NCI-H2171 treated with DMSO at 0.1 percent for 48 hours (cell line): Measurements from ENCODE around the gene METTL8.
"Not testable (repeated sequence)": the region's sequence is repeated elsewhere in the genome, so short reads cannot be mapped to it uniquely, and the experiment has no call there.

Experiments
- DNase-seq: peaks from one replicate; lab custom pipeline; 2025; lab: John Stamatoyannopoulos, UW

METTL8 gene

GRCh38 chr2:171401947-171402346 is 31.8 kb downstream of the METTL8 start:
- DNase-seq = no peak

DNA sequence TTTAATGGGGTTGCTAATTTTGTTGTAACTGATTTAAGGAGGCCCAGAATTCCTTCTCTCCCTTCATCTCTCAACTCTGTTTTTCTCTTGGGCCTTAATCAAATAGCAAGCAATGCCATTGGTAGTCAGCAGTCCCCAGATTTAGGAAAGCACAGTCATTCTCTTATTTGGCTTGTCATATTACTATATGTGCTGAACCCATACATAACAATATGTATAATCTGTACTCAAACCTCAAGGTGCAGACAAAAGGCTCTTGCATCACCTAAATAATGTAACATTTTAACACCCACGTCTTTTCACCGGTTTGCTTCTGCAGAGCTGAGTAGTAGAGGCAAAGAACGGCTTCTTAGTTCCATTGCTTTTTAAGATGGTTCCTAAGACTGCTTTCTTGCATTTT is 33.4 kb downstream of the METTL8 start:
- DNase-seq = no peak

DNA sequence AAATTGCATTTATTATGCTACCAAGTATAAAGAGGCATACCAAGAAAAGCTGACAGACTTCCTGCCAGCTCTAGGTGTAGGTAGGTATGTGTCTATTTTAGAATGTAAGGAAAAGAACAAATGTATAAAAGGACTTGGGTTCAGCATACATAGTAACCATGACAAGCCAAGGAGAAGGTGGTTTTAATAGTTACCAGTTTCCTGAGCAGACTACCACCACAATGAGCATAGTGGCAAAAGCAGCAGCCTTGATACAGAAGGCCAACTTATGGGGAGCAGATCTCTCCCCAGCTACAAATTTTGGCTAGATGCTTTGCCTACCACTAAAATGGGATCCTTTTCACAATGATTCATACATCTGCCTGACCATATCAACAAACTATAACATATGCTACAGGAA is 34.5 kb downstream of the METTL8 start:
- no peak for DNase-seq

DNA sequence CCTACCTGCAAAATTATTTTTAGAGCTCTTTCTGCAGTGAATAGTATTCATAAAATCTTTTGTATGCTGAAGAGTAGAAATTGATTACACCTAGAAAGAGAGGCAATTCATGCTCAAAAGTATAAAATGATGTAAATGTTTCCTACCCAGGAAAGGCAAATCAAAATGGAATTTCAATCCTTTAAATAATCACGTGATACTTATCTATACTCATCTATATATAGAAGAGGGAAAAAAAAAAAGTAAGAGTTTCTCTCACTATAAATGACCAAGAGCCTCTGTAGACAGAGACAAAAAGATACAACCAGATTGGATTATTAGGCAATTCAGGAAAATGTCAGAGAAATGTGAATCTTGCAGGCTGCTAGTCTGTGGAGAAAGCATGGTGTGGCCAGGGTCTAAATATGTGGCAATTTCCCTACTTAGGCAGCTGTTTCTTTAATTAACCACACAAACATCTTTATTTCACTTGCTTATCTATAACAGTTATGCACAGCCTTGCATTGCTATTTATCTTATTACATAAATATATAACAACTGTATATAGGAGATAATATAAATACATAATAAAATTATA is 39.5 kb downstream of the METTL8 start:
- no peak for DNase-seq

DNA sequence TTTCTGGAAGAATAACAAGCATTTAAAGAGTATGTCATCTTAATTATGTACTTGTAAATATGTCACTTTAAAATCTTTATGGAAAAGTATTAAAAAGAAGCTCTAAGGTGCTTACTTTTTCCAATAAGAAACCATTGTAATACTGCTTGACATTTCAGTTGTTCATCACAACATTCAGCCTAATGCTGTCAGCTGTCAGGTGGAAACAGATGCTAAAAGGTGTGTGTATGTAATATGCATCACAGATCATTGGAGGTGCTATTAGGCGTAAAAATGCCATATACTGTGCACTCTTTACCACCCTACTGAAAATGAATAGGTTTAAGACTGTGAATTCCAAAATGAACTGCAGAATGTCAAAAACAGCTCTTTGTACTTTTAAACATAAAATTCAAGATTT is 40.3 kb downstream of the METTL8 start:
- peak; percentile 79 for DNase-seq

DNA sequence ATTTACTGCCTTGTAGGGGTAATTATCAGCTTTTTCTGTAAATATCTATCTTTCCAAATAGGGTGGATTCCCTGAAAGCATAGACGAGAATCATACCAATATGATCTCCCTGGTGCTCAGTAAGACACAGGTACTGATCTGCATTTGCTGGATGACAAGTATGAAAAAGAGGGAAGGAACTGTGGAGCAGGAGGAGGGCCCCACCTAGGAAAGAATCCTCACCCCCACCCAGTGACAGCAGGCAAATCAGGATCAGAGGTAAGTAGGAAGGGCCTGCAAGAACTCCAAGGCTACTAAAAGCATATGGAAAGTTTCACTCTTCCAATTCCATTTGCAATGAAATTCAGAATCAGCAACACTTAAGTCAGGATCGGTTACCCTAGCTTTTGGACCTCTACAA is 42.3 kb downstream of the METTL8 start:
- DNase-seq = no peak

DNA sequence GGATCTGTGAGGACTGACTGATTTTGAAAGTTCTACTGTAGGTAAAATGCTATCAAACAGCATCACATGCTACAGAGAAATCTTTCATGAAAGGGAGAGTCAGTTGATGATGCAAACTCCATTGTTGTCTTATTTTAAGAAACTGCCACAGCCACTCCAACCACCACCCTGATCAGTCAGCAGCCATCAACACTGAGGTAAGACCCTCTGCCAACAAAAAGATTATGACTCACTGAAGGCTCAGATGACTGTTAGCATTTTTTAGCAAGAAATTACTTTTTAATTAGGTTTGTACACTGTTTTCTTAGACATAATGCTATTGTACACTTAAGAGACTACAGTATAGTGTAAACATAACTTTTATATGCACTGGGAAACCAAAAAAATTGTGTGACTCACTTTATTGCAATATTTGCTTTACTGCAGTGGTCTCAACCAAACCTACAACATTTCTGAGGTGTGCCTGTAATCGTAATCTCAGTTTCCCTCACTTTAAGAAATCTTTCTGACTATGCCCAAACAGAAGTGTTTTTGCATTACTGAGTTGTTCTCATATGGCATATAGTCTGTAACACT is 42.8 kb downstream of the METTL8 start:
- no peak for DNase-seq

- DNase-seq = no peak
These were observed 44.0 kb downstream of the METTL8 start for GRCh38 chr2:171389780-171390179.

- no peak for DNase-seq
These were observed 44.5 kb downstream of the METTL8 start for GRCh38 chr2:171389325-171389724.

- DNase-seq = no peak
These were observed 46.7 kb downstream of the METTL8 start for GRCh38 chr2:171387052-171387451.

DNA sequence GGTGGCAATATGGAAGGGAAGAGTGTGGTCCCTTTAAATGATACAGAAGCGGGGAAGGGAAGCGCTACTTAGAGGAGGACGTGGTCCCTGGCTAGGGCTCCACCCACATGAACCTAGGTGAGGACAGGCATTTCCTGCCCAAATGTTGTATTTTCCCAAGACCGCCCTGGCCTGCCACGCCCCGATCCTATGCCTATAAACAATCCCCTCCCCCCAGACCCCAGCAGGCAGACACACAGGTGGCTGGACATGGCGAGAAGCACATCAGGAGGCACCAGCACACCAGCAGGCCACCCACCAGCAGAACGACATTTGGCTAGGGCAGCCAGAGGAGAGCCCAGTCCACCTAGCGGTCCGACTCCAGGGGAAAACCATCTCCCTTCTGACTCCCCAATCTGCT is 47.2 kb downstream of the METTL8 start:
- no peak for DNase-seq

DNA sequence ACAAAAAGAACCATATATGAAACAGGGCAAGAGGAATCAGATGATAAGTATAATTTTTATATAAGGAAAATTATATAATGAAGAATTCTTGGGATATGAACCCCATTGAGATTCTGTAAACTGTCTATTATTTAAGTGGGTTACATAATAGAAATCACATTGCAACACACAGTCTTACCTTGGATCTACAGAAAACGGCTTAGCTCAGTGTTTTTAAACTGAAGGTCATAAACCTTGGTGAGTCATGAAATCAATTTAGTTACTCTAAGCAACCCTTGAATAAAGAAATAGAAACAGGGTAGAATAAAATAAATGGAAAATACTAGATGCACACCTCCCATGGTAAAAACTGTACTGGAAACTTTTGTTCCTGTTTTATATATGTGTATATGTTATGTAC is 50.7 kb downstream of the METTL8 start:
- DNase-seq = no peak

DNA sequence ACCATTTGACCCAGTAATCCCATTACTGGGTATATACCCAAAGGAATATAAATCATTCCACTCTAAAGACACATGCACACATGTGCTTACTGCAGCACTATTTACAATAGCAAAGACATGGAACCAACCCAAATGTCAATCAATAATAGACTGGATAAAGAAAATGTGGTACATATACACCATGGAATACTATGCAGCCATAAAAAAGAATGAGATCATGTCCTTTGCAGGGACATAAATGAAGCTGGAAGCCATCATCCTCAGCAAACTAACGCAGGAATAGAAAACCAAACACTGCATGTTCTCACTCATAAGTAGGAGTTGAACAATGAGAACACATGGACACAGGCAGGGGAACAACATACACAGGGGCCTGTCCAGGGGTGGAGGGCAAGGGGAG is 51.6 kb downstream of the METTL8 start:
- not testable (repeated sequence) for DNase-seq

DNA sequence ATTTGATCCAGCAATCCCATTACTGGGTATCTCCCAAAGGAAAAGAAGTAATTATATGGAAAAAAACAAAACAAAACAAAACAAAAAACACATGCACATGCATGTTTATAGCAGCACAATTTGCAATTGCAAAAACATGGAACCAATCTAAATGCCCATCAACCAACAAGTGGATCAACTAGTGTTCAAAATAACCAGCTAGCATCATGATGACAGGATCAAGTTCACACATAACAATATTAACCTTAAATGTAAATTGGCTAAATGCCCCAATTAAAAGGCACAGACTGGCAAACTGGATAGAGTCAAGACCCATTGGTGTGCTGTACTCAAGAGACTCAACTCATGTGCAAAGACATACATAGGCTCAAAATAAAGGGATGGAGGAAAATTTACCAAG is 55.9 kb downstream of the METTL8 start:
- DNase-seq = not testable (repeated sequence)

GRCh38 chr2:171367692-171368091 is 66.1 kb downstream of the METTL8 start:
- DNase-seq = no peak

DNA sequence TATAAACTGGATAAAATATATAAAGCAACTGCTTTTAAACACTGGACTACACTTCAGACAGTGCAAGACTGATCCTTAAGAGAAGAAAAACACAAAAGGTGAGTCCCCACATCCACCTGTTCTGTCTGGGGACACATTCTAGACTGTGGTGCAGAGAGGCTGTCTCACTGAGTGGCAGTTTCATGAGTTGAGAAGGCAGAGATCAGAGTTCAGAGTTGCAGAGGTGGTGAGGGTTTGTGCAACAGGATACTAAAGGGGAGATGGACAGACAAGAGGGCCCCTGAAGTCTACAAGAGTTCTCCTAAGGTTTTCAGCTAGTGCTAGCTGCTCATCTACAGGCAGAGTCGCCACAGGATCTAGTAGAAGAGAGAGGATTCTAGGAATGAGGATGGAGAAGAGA is 68.0 kb downstream of the METTL8 start:
- DNase-seq = no peak

GRCh38 chr2:171365232-171365631 is 68.6 kb downstream of the METTL8 start:
- DNase-seq = no peak

GRCh38 chr2:171362396-171362795 is 71.4 kb downstream of the METTL8 start:
- DNase-seq = no peak

DNA sequence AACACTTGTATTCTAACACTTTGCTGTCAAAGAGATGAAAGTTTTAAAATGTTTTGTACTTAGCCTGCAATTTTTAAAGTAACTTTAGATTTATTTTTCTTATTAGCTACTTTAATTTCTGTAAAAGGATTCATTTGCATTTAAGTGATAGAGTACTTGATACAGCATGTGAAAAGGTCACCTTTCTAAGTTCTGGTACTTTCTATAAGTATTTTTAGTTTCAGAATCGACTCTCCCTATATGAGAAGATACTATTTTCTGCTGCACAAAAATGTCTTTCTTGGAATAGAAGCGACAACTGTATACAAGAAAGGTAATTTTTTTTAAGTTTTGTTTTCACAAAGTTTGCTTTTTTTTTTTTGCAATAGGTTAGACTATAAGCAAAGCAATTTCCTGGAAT is 72.9 kb downstream of the METTL8 start:
- DNase-seq = no peak

DNA sequence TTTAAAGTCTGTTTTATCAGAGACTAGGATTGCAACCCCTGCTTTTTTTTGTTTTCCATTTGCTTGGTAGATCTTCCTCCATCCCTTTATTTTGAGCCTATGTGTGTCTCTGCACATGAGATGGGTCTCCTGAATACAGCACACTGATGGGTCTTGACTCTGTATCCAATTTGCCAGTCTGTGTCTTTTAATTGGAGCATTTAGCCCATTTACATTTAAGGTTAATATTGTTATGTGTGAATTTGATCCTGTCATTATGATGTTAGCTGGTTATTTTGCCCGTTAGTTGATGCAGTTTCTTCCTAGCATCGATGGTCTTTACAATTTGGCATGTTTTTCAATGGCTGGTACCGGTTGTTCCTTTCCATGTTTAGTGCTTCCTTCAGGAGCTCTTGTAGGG is 80.0 kb downstream of the METTL8 start:
- not testable (repeated sequence) for DNase-seq

GRCh38 chr2:171348056-171348455 is 85.7 kb downstream of the METTL8 start:
- DNase-seq = no peak

GRCh38 chr2:171347591-171348032 is 86.2 kb downstream of the METTL8 start:
- no peak for DNase-seq

- DNase-seq = no peak
These were observed 86.8 kb downstream of the METTL8 start for GRCh38 chr2:171346723-171347557.
